ENCODE measurements around the gene PRDM8.

PRDM8 gene

DNA sequence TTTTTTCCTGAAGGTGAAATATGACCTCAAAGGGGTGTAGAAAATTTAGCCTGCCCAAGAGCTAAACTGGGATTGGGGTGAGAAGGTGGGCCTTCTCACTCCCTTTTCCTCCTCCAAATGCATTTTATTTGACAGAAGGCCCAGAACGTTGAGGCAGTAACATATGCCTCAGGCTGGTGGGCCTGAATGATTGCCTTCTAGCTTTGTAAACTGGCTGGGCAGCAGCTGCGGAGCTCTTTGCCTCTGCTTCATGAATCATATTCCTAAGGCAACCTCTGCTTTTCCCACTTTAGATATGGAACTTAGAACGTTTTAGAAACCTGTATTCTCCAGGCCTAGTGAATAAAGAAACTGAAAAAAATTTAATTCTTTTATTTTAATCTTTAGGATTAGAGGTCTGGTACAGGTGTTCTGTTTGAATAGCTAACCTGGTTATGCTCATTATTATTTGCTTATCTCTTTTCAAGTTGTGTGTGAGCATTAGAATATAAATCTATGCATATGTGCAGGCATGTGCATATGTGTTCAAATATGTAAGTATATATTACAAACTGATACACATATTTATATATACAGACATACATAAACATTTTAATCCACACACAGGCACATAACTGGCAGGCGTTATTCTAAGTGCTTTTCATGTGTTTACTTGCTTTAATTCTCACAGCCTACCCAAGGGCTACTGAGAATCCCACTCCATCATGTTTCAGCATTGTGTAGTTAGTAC, 11.5 kb downstream of the PRDM8 start:
- Histone ChIP-seq H3K4me3 (ENCODE audit: low read depth, low read length) (no peak overlapping the region), H3K27ac (no peak overlapping the region), H3K27me3 (replicated peaks) (no peaks in the 10 kb centered on the region), H3K36me3 (replicated peaks) (no peaks in the 10 kb centered on the region)
- in situ Hi-C loops (cut with HindIII; ENCODE audit: low pct_ligation_motif_present, low sequenced_read_pairs) = no loop called here
- DNase-seq = no peak
- TF ChIP-seq, protein P1, sequence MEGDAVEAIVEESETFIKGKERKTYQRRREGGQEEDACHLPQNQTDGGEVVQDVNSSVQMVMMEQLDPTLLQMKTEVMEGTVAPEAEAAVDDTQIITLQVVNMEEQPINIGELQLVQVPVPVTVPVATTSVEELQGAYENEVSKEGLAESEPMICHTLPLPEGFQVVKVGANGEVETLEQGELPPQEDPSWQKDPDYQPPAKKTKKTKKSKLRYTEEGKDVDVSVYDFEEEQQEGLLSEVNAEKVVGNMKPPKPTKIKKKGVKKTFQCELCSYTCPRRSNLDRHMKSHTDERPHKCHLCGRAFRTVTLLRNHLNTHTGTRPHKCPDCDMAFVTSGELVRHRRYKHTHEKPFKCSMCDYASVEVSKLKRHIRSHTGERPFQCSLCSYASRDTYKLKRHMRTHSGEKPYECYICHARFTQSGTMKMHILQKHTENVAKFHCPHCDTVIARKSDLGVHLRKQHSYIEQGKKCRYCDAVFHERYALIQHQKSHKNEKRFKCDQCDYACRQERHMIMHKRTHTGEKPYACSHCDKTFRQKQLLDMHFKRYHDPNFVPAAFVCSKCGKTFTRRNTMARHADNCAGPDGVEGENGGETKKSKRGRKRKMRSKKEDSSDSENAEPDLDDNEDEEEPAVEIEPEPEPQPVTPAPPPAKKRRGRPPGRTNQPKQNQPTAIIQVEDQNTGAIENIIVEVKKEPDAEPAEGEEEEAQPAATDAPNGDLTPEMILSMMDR (IDR thresholded peaks at IDR 0.05; ENCODE audit: low read depth, low read length, missing control alignments) = no peak

DNA sequence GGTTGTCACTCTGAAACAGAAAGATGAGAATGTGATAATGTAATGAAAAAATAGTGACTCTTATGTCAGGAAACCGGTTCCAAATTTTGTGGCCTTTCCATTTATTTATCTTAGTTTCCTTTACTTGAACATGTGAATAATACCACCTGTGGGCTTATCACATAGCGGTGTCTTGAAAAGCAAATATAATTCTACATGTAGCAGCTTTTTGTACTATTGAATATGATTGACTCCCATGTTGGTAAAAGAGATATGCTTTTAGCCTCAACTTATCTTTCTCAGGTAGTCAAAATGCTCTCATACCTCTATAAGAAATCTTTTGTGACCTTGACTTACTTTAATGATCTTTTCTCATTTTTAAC, 12.0 kb downstream of the PRDM8 start:
- Histone ChIP-seq H3K4me3 (ENCODE audit: low read depth, low read length) (no peak overlapping the region), H3K36me3 (replicated peaks) (no peaks in the 10 kb centered on the region), H3K27ac (no peak overlapping the region), H3K27me3 (replicated peaks) (no peaks in the 10 kb centered on the region)
- DNase-seq = no peak
- TF ChIP-seq, protein P1 (IDR thresholded peaks at IDR 0.05; ENCODE audit: low read depth, low read length, missing control alignments) = no peak
- in situ Hi-C loops (cut with HindIII; ENCODE audit: low pct_ligation_motif_present, low sequenced_read_pairs) = no loop called here

DNA sequence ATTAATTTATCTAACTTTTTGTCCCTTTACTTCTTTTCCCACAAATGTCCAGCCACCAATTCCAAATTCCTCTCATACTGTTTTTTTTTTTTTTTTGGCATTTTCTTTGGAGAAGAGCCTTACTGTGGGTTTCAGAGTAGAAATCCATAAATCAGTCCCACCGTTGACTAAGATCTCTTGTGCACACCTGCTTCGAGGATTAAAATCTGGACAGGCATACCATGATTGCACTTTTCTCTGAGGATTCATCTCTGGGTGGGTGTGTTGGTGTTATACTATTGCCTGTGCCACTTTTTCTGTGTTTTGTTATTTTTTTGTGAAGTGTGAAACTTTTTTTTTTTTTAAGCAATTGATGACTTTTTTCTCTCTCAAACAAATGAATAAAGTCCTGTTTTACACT, 13.2 kb downstream of the PRDM8 start:
- no peaks in the 10 kb centered on the region for H3K27me3 ChIP-seq (replicated peaks)
- H3K4me3 ChIP-seq (ENCODE audit: low read depth, low read length) = no peak overlapping the region
- TF ChIP-seq, protein P1 (IDR thresholded peaks at IDR 0.05; ENCODE audit: low read depth, low read length, missing control alignments) = no peak
- in situ Hi-C loops (cut with HindIII; ENCODE audit: low pct_ligation_motif_present, low sequenced_read_pairs) = no loop called here
- no peaks in the 10 kb centered on the region for H3K36me3 ChIP-seq (replicated peaks)
- DNase-seq = no peak
- H3K27ac ChIP-seq = no peak overlapping the region

DNA sequence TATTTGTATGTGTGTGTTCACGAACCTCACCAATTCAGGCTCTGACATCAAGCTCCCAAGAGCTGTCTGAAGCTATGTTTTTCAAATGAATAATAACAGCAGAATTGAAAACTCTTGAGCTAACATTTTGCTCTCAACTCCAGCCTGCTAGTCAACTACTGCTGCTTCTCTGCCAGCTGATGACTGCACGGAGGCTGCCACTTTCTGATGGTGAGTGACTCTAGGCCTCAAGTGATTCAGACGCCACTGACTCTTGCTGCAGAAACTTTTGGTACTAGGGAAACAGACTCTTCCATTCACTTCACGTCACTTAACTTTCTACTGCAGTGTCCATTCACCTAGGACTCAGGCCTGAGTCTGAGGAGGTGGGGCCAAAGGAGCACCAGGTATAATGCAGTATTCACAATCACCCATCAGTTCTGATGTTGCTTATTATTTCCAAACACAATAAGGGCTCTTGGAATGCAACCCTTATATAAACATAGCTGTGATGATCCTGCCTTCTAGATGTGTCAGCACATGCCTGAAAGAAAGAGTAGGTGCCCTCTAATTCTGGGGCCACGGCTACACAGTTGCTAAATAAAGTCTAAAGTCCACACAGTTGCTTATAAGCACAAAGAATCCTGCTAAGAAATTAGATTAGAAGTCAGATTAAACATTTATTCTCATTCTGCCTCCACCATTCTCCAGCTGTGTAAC, 16.0 kb downstream of the PRDM8 start:
- Histone ChIP-seq H3K4me3 (ENCODE audit: low read depth, low read length) (no peak overlapping the region), H3K36me3 (replicated peaks) (no peaks in the 10 kb centered on the region), H3K27me3 (replicated peaks) (no peaks in the 10 kb centered on the region), H3K27ac (no peak overlapping the region)
- in situ Hi-C loops (cut with HindIII; ENCODE audit: low pct_ligation_motif_present, low sequenced_read_pairs) = no loop called here
- TF ChIP-seq, protein P1 (IDR thresholded peaks at IDR 0.05; ENCODE audit: low read depth, low read length, missing control alignments) = no peak
- DNase-seq = peak; percentile 51

DNA sequence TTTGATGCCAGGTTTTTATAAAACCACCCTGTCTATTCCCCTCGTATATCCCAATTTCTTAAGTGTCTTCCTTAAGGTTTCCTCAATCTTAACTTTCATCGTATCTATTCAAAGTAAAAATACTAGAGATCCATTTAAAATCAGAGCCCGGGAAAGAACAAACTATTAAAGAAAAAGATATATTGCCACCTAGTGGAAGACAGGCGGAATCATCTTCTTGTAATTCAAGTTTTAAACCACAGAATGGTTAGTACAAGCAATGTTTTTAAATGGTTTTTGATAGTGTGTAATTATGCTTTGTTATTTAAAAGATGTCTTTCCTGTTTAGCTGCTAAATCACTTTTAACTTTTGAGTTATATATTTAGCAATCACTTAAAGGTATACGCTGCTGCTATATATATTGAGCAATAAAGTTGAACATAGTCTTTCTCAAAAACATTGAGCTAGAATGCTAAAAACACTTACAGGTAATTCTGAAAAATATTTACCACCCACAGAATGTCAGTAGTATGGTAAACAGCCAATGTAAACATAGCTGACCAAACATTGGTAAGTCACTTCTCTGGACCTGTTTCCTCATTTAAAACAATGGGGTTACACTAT, 18.2 kb downstream of the PRDM8 start:
- Histone ChIP-seq H3K4me3 (ENCODE audit: low read depth, low read length) (no peak overlapping the region), H3K36me3 (replicated peaks) (no peaks in the 10 kb centered on the region), H3K27ac (no peak overlapping the region), H3K27me3 (replicated peaks) (no peaks in the 10 kb centered on the region)
- TF ChIP-seq, protein P1 (IDR thresholded peaks at IDR 0.05; ENCODE audit: low read depth, low read length, missing control alignments) = peak; percentile 50
- in situ Hi-C loops (cut with HindIII; ENCODE audit: low pct_ligation_motif_present, low sequenced_read_pairs) = no loop called here
- no peak for DNase-seq

All from brain microvascular endothelial cell (primary cell).